DMS53 treated with DMSO at 0.1 percent for 48 hours (cell line): ENCODE results near the gene GOLGA1.
"Not testable (repeated sequence)": the region's sequence is repeated elsewhere in the genome, so short reads cannot be mapped to it uniquely, and the experiment has no call there.

ENCODE experiments used
- DNase-seq: peaks from one replicate; lab custom pipeline; 2025; ENCODE audit not compliant: unreplicated experiment; lab: John Stamatoyannopoulos, UW

GOLGA1 gene

GRCh38 chr9:124940521-124940893, 376 bp downstream of the GOLGA1 start:
- no peak for DNase-seq

DNA sequence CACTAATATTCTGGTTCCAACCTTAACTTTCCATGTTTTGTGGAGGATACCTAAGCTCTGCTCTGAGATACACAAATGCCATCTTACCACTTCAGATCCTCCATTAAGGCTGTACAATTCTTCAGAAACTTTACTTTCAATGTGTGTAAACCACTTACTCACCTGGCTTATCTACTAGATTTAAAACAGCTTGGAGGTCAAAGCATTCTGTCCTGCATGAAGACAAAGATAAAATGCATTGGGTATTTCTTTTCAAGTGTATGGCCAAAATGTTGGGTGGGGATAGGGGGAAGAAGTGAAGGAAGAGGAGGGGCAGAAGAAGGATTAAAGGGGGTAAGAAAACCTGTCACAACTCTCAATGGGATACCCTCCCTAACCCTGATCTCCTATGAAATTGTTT, 939 bp downstream of the GOLGA1 start:
- DNase-seq: no peak

DNA sequence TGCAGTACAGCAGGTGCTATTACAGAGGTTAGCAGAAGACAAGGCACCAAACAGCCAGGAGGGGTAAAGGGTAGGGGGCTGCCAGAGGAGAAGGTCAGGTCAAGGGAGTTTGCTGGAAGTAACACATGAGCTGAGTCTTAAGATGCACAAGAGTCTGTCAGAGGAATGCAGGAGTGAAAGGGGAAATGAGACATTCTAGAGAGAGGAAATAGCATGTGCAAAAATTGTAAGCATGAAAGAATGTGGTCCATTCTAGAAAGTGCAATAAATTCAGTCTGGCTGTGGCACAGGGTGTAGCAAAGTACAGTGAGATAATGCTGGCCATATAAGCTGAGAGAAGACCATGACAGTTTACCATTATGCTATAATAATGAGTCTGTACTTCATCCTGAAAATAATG, 6.6 kb downstream of the GOLGA1 start:
- DNase-seq: no peak

DNA sequence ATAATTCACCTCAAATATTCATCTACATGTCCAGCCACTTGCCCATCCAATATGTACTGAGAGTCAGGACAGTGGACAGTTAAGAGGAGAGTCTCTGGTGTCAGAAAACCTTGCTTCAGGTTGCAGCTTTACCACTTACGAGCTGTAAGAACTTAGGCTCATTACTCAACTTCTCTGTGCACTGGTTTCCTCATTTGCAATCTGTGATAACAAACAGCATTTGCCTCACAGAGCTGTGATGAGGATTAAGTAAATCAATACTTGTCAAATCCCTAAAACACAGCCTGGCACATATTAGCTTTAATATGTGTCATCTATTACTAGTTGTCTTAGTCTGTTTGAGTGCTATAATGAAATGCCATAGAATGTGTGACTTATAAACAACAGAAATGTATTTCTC, 8.6 kb downstream of the GOLGA1 start:
- no peak for DNase-seq

DNA sequence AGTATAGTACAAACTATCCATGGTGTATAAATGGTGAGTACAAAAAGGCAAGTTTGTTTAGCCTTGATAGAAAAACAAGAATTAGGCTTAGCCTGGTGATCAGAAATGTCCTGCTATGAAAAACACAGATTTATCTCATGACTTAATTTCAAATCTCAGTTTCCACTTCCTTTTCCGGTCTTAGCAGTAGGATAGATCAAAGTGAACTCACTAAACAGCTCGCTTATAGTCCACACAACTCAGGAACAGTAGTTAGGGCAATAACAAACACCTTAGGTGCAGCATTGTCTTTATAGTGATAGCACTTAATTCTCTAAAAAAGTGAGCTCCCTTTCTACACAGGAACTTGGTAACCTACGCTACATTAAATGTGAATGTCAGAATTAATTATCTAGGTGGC, 11.4 kb downstream of the GOLGA1 start:
- no peak for DNase-seq

DNA sequence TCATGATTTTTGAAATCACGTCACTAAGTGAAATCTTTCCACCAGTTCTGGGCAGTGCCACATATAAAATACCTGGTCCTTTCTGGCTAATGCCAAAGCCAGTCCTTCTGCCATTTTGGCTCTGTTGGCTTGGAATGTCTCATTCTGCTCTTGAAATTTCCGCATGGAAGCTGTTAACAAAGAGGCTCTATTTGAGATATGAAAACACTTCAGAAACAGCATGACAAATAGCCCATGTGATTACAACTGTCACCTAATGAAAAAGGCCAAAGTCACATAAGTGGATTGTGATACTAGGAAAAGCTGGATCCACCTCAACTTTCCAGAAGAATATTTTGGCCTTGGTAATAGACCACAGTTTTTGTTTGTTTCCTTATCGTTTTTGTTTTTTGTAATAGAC, 12.8 kb downstream of the GOLGA1 start:
- DNase-seq: no peak

DNA sequence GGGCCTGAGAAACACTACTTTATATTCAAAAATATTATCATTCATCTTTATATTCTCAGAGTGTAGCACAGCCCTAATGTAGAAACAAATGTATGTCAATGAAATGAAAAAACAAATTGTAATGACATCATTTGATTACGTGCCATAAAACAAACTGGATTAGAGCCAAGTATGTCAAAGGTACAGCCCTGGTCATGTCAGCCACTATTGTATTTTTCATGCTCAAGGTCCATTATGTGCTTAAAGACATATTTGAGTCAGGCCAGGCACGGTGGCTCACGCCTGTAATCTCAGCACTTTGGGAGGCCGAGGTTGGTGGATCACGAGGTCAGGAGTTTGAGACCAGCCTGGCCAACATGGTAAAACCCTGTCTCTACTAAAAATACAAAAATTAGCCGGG, 20.5 kb downstream of the GOLGA1 start:
- not testable (repeated sequence) for DNase-seq

DNA sequence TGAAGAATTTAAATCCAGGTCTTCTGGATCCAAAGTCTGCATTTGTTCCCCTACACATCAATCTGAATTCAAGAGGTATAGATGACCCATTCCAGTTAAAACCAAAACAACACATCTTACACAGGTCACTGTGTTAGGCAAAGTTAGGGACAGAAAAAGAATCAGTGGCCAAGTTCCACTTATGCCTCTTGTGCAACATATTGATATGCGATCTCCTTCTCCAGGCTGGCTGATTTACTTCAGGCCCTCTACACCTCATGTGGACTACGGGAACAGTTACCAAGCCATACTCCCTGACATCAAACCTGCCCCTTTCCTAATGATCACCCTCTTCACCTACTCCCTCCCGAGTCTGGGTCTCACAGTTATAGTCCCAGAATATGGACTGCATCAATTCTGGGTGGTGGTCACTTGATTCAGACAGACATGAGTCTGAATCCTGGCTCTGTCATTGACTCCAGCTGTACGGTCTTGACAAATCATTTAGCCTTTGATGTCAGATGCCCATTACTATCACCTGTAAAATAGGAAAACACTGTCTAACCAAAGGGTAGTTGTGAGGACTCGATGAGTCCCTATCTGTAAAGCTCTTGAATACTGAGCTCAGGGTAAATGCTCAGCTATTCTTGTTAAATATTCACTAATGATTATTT, 26.0 kb downstream of the GOLGA1 start:
- no peak for DNase-seq

GRCh38 chr9:124913378-124913777, 27.5 kb downstream of the GOLGA1 start:
- no peak for DNase-seq

GRCh38 chr9:124911766-124912165, 29.1 kb downstream of the GOLGA1 start:
- DNase-seq: no peak

DNA sequence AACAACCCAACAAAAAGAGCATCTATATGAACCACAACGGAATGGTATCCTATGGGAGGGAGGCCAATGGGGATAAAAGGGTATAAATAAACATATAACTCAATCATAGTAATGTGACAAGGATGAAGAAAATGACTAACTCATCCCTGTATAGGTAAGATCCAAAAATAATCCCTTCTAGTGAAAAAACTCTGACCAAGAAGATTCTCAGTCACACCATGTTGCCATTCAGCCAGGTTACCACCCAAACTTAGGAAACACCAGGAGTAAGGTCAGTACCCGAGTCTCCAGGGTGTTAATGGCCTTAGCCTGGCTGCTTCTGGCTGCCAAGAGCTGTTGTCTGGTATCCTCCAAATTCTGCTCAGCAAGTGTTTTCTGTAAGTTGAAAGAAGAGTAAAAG, 32.8 kb downstream of the GOLGA1 start:
- DNase-seq: no peak

DNA sequence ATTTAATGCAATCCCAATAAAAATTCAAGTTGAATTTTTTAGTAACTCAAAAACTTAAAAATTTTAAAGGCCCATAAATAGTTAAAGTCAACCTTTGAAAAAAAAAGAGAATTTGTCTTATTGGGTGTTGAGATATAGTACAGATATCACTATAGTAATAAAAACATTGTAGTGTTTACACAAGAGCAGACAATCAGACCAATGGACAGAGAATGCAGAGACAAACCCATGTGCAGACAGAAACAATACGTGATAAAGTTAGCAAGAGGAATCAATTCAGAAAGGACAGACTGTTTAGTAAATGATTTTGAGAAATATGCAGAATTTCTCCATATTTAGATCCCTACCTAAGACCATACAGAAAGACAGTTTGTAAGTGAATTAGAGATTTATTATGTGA, 33.9 kb downstream of the GOLGA1 start:
- no peak for DNase-seq

DNA sequence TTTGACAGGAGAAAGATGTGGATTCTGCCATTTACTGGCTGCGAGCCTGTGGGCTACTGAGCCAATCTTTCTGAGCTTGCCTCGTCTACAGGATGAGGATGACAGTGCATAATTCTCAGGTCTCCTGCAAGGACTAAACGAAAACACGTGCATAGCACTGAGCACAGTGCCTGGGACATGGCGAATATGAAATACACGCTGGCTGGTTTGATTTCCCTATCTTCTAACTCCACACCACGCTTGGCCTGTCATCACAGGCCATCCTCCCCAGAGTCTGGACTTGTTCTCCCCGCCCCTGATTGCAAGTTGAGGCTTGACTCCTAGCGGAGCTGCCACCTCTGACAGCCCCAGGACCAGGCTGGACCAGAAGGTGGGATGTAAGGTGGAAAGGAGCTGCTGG, 41.0 kb downstream of the GOLGA1 start:
- DNase-seq: no peak

DNA sequence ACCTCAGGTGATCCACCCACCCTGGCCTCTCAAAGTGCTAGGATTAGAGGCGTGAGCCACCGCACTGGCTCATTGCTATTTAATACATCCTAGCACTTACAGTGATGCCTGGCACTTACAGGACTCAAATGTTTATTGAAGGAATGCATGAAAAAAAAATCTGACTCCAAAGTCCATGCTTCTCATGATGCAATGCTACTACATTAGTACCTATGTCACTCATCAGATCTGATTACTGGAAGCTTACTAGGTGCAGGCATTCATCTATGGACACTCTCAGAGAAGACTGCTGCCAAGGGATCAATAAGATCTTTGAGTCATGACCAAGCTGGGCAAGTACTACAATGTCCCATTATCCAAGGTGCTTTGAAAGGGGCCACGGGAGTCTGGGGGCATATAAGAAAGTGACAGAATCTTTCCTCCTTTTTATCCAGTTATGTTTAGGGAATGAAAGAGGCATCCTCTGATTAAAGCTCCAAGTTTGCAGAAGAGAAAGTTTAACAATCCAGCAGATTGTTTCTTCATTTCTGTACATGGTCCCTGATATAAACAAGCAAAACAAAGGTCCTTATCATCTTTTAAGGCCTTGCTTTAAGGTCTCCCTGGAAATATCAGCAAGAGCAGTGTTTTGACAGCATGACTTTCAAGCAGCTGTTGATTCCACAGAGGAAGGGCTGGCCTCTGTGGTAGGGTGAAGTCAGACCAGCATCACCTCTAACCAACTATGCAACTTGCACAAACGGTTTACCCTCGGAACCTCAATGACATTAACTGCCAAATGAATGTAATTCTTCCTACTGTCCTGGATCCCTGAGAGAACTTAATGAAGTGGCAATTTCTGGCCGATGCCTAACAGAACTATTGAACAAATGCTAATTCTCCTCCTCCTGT, 43.1 kb downstream of the GOLGA1 start:
- no peak for DNase-seq

- no peak for DNase-seq
Observed at GRCh38 chr9:124894741-124895170, 46.1 kb downstream of the GOLGA1 start.

DNA sequence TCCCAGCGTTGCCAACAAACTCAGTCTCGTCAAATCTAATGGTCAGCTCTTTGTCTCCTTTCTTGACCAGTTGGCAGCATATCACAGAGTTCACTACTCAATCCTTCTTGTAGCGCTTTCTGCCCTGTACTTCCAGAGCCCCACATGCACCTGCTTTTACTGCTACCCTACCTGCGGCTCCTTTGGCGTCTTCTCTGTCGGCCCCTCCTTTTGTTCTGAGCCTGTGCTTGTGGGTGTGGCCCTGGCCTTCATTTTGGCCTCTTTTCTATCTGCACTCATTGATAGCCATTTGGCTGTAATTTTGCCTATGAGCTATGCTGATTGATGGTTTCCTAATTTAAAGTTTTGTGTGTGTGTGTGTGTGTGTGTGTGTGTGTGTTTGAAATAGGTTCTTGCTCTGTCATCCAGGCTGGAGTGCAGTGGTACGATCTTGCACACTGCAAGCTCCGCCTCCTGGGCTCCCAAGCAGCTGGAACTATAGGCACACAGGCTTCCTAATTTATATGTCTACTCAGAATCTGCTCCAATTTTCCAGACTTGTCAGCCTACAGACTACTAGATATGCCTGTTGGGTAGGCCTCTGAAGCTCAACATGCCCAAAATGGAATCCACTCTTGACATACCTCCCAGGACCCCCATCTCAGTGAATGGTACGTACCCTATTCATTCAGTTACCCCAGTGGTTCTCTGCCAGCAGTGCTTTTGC, 46.7 kb downstream of the GOLGA1 start:
- no peak for DNase-seq

GRCh38 chr9:124890179-124890578, 50.7 kb downstream of the GOLGA1 start:
- no peak for DNase-seq

GRCh38 chr9:124889006-124889405, 51.9 kb downstream of the GOLGA1 start:
- DNase-seq: no peak

DNA sequence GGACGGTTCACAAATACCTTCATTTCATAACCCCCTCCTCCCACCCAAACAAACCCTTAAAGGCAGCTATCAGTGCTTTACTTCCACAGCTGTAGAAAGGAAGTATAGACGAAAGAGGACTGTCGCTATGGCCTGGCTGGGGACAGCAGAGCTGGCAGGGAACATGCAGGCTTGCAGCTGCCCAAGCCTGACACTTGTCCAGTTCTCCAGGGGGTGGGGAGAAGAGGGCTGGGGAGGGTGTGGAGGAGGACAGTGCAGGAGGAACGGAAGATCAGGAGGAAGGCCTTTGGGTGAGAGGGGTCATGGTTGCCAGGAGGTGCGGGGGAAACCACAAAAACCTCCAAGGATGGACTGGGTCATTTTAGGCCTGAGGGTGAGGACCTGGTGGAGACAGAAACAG, 53.1 kb downstream of the GOLGA1 start:
- no peak for DNase-seq

DNA sequence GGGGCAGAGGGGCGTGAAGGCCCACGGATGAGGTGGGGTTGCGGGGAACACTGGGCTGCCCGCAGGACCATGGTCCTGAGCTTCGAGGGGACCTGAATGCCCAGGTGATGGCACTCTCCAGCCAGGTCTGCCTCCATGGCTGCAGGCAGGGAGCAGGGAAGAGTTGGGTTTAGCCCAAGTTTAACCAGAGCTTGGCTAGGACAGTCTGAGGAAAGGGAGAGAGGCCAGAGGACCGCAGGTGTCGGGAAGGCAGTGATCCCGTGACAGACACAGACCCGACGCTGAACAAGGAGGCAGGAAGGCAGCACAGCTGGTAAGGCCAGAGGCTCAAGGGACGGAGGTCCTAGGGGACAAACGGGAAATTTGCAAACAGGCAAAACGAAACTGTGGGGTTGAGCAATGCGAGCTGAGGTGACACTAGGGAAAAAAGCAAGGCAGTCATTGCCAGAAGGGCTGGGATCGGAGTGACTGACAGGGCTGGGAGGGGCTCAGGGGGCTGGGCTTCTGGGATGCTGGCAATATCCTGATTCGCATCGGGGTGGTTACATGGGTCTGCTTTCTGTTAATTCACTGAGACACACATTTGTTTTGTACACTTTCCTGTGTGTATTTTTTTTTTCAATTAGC, 53.9 kb downstream of the GOLGA1 start:
- DNase-seq: no peak

DNA sequence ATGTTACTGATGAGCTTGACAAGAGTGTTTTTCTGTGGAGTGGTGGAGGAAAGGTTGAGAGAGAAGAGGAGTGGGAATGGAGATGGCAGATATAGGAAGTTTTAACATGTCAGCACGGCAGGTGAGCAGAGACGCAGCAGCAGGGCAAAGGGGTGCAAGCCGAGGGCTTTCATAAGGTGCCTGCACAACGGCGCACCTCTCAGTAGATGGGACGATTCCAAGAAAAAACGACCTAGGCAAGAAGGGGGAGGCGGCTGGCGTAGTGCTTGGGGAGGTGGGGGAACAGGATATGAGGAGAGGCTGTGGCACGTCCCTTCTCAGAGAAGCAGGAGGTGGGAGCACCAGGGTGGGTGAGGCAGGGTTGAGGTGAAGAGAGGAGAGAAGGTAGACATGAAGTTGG, 54.4 kb downstream of the GOLGA1 start:
- DNase-seq: no peak

DNA sequence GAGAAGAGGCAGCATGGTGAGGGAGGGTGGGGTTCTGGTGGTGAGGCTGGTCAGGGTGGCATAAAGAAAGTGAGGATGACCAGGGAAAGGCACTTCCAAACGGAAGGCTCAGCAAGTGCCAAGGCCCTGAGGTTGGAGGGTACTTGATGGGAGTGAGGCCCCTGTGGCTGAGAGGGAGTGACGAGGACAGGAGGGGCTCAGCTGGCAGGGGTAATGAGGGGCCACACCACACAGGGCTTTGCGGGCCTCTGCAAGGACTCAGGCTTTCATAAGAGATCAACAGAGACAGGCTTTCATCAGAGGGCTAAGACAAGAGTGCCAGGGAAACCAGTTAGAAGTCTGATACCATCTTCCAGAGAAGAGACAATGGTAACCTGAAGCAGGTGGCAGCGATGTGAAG, 55.3 kb downstream of the GOLGA1 start:
- no peak for DNase-seq
